ENCODE results near the gene ZFP91. TPM values are rescaled to one million over a fixed set of nuclear protein-coding genes. Genes with fewer than 3 reads are reported as not detected.

The ZFP91 gene
- total and polyA plus RNA-seq, 2 experiments from 2014 or later, result 10.2 to 30.0 TPM

- no peak overlapping the region for H3K4me3 ChIP-seq
- H3K27ac ChIP-seq (ENCODE audit: low read depth), result no peak overlapping the region
- no peaks in the 10 kb centered on the region for H3F3A ChIP-seq (replicated peaks; ENCODE audit: low read depth)
- H3K36me3 Mint-ChIP-seq (ENCODE audit: low read depth), result peaks cover 13% of the 10 kb centered on the region
- no peak overlapping the region for H3K4me2 ChIP-seq
- no peak overlapping the region for H2AFZ ChIP-seq
- ATAC-seq (no peak), DNase-seq (ENCODE audit: low spot score) (no peak)
- no peaks in the 10 kb centered on the region for H3K9me3 Mint-ChIP-seq
- no peak overlapping the region for H3K4me3 Mint-ChIP-seq
- H3K79me2 ChIP-seq (replicated peaks; ENCODE audit: insufficient read depth), result no peaks in the 10 kb centered on the region
- H3K27ac Mint-ChIP-seq, result no peak overlapping the region
- TF ChIP-seq STAT1 (IDR thresholded peaks at IDR 0.05; ENCODE audit: unreplicated experiment) (no peak), EZH2phosphoT487 (IDR thresholded peaks at IDR 0.05; ENCODE audit: unreplicated experiment) (no peak), ZNF331 (CRISPR knock-in tag; IDR thresholded peaks at IDR 0.05; ENCODE audit: low read depth) (no peak), ZNF462 (CRISPR knock-in tag; IDR thresholded peaks at IDR 0.05) (no peak), ZNF114 (CRISPR knock-in tag; IDR thresholded peaks at IDR 0.05) (no peak), JUNB (IDR thresholded peaks at IDR 0.05; ENCODE audit: unreplicated experiment) (no peak), POLR2AphosphoS5 (IDR thresholded peaks at IDR 0.05; ENCODE audit: low read depth) (no peak), ETS1 (IDR thresholded peaks at IDR 0.05) (no peak), CREB1 (CRISPR knock-in tag; IDR thresholded peaks at IDR 0.05; ENCODE audit: low read depth) (no peak), REST (IDR thresholded peaks at IDR 0.05; ENCODE audit: unreplicated experiment) (no peak), CTCF (conservative IDR thresholded peaks at IDR 0.05; ENCODE audit: low read depth in 2 of 2) (no peak), NANOG (IDR thresholded peaks at IDR 0.05; ENCODE audit: borderline replicate concordance) (no peak), EZH2 (IDR thresholded peaks at IDR 0.05; ENCODE audit: low read depth, unreplicated experiment) (no peak)
- no peaks in the 10 kb centered on the region for H3K27me3 Mint-ChIP-seq (ENCODE audit: insufficient read depth, low read depth, poor library complexity)
- peaks cover 10% of the 10 kb centered on the region; the same call in 2 of the 3 replicates for H3K4me1 Mint-ChIP-seq
- H3K4me1 ChIP-seq (ENCODE audit: insufficient read depth), result peaks cover 11% of the 10 kb centered on the region
- 0 out of 2 replicates have a peak, but pooled peaks cover 3% of the 10 kb centered on the region for H4K20me1 ChIP-seq (replicated peaks; ENCODE audit: insufficient read depth)
- H3K27me3 ChIP-seq (ENCODE audit: insufficient read depth), result no peaks in the 10 kb centered on the region
- H3K36me3 ChIP-seq (ENCODE audit: insufficient read depth), result peaks cover 7% of the 10 kb centered on the region; the same call in 1 of the 2 replicates
- no peaks in the 10 kb centered on the region for H3K9me2 ChIP-seq (ENCODE audit: insufficient read depth)
Observed at GRCh38 chr11:58628446-58628845, 49.6 kb downstream of the ZFP91 start.
